Upper lobe of left lung (tissue), 4 donors: ENCODE results near the gene FAM227B.
"Not testable (repeated sequence)": the region's sequence is repeated elsewhere in the genome, so short reads cannot be mapped to it uniquely, and the experiment has no call there.

Experiments
- CTCF ChIP-seq, 6 experiments: fragments of 450-650 bp in 4 of 6; fragments of 200-600 bp in 2 of 6; sonication (generic) in 2 of 6; IDR thresholded peaks; one replicate each; pipeline ENCODE4 v1.5.1; 2016 to 2019; ENCODE audit warnings: antibody characterized with exemption in 6 of 6
- EP300 ChIP-seq, 4 donors: sonication (generic); formaldehyde crosslinking; IDR thresholded peaks; one replicate each; pipeline ENCODE4 v1.5.1; 2017; ENCODE audit warnings: antibody characterized with exemption in 4 of 4, control low read depth in 2 of 4
- POLR2A ChIP-seq, 4 donors: fragments of 450-650 bp; IDR thresholded peaks; one replicate each; pipeline ENCODE4 v1.5.1; 2016 to 2017; ENCODE audit warnings: antibody characterized with exemption in 4 of 4, mild to moderate bottlenecking in 2 of 4
- POLR2AphosphoS5 ChIP-seq, 2 donors: sonication (generic); formaldehyde crosslinking; IDR thresholded peaks; one replicate each; pipeline ENCODE4 v1.5.1; 2017; ENCODE audit warnings: antibody characterized with exemption in 2 of 2

GRCh38 chr15:49666486-49666885 lies 45.9 kb upstream of the FAM227B start:
- not testable (repeated sequence) for TF ChIP-seq POLR2A, CTCF, POLR2AphosphoS5, EP300 (IDR thresholded peaks at IDR 0.05)
